ENCODE results near the gene SRSF6. TPM values are rescaled to one million over a fixed set of nuclear protein-coding genes. Genes with fewer than 3 reads are reported as not detected.

Gene SRSF6
- total and polyA plus RNA-seq, 2 experiments from 2014 or later, result 60.1 to 61.5 TPM

GRCh38 chr20:43460830-43461200, 3.1 kb downstream of the SRSF6 start:
- Mint-ChIP-seq H3K4me3 (peak overlapping the region; percentile 11; the same call in 1 of the 3 replicates), H3K27ac (peak overlapping the region; percentile 69; the same call in 1 of the 2 replicates), H3K9me3 (peaks cover 2% of the 10 kb centered on the region; the same call in 2 of the 3 replicates), H3K27me3 (ENCODE audit: insufficient read depth, low read depth, poor library complexity) (peaks cover 10% of the 10 kb centered on the region), H3K36me3 (ENCODE audit: low read depth) (peaks cover 74% of the 10 kb centered on the region), H3K4me1 (peaks cover 11% of the 10 kb centered on the region)
- peaks cover 24% of the 10 kb centered on the region for H4K20me1 ChIP-seq (replicated peaks; ENCODE audit: insufficient read depth)
- H3K4me2 ChIP-seq, result no peak overlapping the region
- H3K36me3 ChIP-seq (ENCODE audit: insufficient read depth), result peaks cover 53% of the 10 kb centered on the region
- no peaks in the 10 kb centered on the region for H3K27me3 ChIP-seq (ENCODE audit: insufficient read depth)
- TF ChIP-seq ZNF331 (CRISPR knock-in tag; IDR thresholded peaks at IDR 0.05; ENCODE audit: low read depth) (no peak), EZH2phosphoT487 (IDR thresholded peaks at IDR 0.05; ENCODE audit: unreplicated experiment) (no peak), POLR2AphosphoS5 (IDR thresholded peaks at IDR 0.05; ENCODE audit: low read depth) (no peak), ZNF114 (CRISPR knock-in tag; IDR thresholded peaks at IDR 0.05) (no peak), CREB1 (CRISPR knock-in tag; IDR thresholded peaks at IDR 0.05; ENCODE audit: low read depth) (no peak)
- H3K4me1 ChIP-seq (ENCODE audit: insufficient read depth), result no peaks in the 10 kb centered on the region
- peaks cover 7% of the 10 kb centered on the region; the same call in 1 of the 2 replicates for H3F3A ChIP-seq (replicated peaks; ENCODE audit: low read depth)
- peaks cover 3% of the 10 kb centered on the region; the same call in 1 of the 2 replicates for H3K9me2 ChIP-seq (ENCODE audit: insufficient read depth)
- H2AFZ ChIP-seq, result no peak overlapping the region
- peaks cover 33% of the 10 kb centered on the region for H3K79me2 ChIP-seq (replicated peaks; ENCODE audit: insufficient read depth)
- no peak overlapping the region for H3K27ac ChIP-seq (ENCODE audit: low read depth)
- no peak for DNase-seq (ENCODE audit: low spot score)
- ATAC-seq, result no peak
- H3K4me3 ChIP-seq, result no peak overlapping the region

DNA sequence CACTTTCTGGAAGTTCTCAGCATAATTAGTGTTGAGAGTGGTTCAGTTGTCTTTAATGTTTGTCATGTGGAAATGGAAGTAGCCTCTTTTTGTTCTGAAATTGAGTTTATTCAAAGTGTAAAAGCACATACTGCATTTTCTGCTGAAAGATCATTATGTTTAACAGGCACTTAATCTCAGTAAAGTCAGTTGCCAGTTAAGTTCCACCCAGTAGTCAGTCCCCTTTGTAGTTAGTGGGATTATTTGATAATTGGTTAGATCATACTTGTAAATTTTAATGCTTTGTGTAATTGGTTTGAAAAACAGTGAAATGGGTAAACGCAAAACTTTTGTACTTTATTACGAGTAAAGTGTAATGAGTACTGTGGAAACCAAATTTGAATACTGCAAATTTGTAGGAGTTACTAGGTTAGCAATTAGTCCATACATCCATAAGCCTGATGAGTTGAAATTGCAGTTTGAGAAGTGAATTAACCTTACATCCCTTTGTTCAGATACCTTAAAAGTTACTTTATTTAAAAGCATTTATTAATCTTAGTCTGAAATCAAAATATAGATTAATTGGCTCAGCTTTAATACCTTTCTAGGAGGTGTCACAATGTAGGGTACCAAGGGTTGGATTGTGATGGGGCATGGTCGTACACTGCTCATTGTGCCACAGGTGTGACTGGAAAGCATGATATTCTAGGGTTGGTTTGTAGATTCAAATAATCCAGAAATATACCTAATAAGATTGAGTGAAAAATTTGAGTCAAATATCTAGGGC, 4.4 kb downstream of the SRSF6 start:
- Histone ChIP-seq H3F3A (replicated peaks; ENCODE audit: low read depth) (peaks cover 7% of the 10 kb centered on the region; the same call in 1 of the 2 replicates), H3K27me3 (ENCODE audit: insufficient read depth) (no peaks in the 10 kb centered on the region), H4K20me1 (replicated peaks; ENCODE audit: insufficient read depth) (peaks cover 29% of the 10 kb centered on the region), H3K9me2 (ENCODE audit: insufficient read depth) (no peaks in the 10 kb centered on the region), H3K4me2 (no peak overlapping the region), H3K79me2 (replicated peaks; ENCODE audit: insufficient read depth) (peaks cover 33% of the 10 kb centered on the region), H3K27ac (ENCODE audit: low read depth) (no peak overlapping the region), H3K4me3 (no peak overlapping the region), H3K36me3 (ENCODE audit: insufficient read depth) (peaks cover 61% of the 10 kb centered on the region), H3K4me1 (ENCODE audit: insufficient read depth) (no peaks in the 10 kb centered on the region), H2AFZ (no peak overlapping the region)
- Mint-ChIP-seq H3K4me3 (no peak overlapping the region), H3K4me1 (peaks cover 7% of the 10 kb centered on the region; the same call in 2 of the 3 replicates), H3K27me3 (ENCODE audit: insufficient read depth, low read depth, poor library complexity) (peaks cover 7% of the 10 kb centered on the region), H3K9me3 (no peaks in the 10 kb centered on the region; the same call in 1 of the 3 replicates), H3K27ac (no peak overlapping the region), H3K36me3 (ENCODE audit: low read depth) (peaks cover 83% of the 10 kb centered on the region)
- ATAC-seq (no peak), DNase-seq (ENCODE audit: low spot score) (no peak)
- no peak for TF ChIP-seq ETS1 (IDR thresholded peaks at IDR 0.05)
- TF ChIP-seq, protein P1, sequence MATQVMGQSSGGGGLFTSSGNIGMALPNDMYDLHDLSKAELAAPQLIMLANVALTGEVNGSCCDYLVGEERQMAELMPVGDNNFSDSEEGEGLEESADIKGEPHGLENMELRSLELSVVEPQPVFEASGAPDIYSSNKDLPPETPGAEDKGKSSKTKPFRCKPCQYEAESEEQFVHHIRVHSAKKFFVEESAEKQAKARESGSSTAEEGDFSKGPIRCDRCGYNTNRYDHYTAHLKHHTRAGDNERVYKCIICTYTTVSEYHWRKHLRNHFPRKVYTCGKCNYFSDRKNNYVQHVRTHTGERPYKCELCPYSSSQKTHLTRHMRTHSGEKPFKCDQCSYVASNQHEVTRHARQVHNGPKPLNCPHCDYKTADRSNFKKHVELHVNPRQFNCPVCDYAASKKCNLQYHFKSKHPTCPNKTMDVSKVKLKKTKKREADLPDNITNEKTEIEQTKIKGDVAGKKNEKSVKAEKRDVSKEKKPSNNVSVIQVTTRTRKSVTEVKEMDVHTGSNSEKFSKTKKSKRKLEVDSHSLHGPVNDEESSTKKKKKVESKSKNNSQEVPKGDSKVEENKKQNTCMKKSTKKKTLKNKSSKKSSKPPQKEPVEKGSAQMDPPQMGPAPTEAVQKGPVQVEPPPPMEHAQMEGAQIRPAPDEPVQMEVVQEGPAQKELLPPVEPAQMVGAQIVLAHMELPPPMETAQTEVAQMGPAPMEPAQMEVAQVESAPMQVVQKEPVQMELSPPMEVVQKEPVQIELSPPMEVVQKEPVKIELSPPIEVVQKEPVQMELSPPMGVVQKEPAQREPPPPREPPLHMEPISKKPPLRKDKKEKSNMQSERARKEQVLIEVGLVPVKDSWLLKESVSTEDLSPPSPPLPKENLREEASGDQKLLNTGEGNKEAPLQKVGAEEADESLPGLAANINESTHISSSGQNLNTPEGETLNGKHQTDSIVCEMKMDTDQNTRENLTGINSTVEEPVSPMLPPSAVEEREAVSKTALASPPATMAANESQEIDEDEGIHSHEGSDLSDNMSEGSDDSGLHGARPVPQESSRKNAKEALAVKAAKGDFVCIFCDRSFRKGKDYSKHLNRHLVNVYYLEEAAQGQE (IDR thresholded peaks at IDR 0.05; ENCODE audit: unreplicated experiment), result no peak
- TF ChIP-seq EZH2phosphoT487 (IDR thresholded peaks at IDR 0.05; ENCODE audit: unreplicated experiment), result no peak
- TF ChIP-seq EZH2 (IDR thresholded peaks at IDR 0.05; ENCODE audit: low read depth, unreplicated experiment), result no peak
- TF ChIP-seq STAT1 (IDR thresholded peaks at IDR 0.05; ENCODE audit: unreplicated experiment), result no peak
- no peak for TF ChIP-seq ZNF462 (CRISPR knock-in tag; IDR thresholded peaks at IDR 0.05)

Data from GM23338 (cell line).